Renal cortical epithelial cell (primary cell): ENCODE results near the gene MMAA. TPM values are rescaled to one million over a fixed set of nuclear protein-coding genes. Genes with fewer than 3 reads are reported as not detected.

Source experiments
- total RNA-seq: library from RNA; depleted of rRNA; stranded (reverse); fragments of >200 nt; gene quantifications from 2 replicates; pipeline ENCODE4 v1.2.3, GENCODE V29; 2014

Gene MMAA
- total RNA-seq, 1 donor from 2014 or later: 17.4 TPM

Other genes starting within 250 kb of the MMAA start
- 7.5 and 34.7 TPM in 2 replicates for gene SMAD1, start 137.5 kb upstream of the MMAA start, total RNA-seq
- not detected in 2 replicates for gene C4orf51, start 60.8 kb downstream of the MMAA start, total RNA-seq